EL (cell line): ENCODE results near the gene ATG2A.
"Not testable (repeated sequence)": the region's sequence is repeated elsewhere in the genome, so short reads cannot be mapped to it uniquely, and the experiment has no call there.

ENCODE experiments used
- DNase-seq: peaks from one replicate; pipeline ENCODE4 v3.0.0-alpha.2; 2016

The ATG2A gene

GRCh38 chr11:64851831-64852351 lies 65.1 kb downstream of the ATG2A start:
- no peak for DNase-seq

DNA sequence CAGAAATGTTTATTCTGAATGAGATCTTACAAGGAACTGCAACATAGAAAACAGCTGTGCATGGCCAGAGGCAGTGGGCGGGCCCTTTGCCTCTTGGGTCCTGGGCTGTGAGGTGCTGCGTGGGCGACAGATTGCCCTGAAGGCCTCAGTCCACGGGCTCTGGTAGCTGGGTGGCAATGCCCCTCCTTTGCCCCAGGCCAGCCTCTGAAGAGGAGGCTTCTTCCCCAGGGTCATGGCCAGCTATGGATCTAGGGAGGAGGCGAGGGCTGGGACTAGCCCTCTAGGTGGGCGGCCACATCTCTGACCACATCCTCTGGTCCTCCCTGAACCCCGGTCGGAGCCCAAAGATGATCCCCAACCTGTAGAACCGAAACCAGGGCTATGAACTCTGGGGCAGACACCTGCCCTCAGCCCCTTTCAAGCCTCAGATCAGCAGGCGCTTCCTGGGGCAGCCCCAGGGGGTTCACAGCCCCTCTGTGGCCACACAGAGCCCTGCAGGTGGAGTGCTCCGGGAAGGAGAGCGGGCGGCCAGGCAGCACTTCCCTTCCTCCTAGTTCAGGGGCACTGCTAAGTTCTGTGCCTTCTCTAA lies 65.9 kb downstream of the ATG2A start:
- DNase-seq = peak; percentile 70

DNA sequence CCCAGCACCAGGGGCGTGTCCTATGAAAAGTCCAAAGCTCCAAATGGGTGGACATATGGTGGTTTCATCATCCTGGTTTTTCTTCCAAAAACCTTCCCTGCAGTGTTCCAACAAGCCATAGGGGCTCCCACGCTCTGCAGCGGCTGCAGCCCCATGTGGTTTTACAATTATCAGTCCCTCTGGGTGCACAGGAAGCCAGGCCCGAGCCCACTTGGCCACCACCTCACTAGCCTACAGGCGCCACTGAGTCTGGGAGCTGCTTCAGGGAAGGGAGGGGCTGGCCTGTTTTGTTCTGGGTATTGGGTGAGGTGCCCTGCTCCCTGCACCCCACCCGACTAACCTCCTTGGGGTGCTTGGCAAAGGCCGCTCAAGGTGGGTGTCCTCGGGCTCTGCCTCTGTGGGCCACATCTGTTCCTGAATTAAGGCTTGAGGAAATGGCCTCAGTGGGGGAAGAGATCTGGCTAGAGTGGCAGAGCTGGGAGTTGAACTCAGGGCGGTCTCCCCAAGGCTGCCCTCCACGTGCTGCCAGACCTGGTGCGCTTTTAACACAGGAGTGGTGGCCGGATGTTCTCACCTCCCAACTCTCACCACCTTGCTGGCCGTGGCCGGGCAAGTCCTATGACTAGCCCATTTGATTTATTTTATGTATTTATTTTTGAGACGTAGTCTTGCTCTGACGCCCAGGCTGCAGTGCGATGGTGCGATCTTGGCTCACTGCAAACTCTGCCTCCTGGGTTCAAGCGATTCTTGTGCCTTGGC lies 67.2 kb downstream of the ATG2A start:
- no peak for DNase-seq

DNA sequence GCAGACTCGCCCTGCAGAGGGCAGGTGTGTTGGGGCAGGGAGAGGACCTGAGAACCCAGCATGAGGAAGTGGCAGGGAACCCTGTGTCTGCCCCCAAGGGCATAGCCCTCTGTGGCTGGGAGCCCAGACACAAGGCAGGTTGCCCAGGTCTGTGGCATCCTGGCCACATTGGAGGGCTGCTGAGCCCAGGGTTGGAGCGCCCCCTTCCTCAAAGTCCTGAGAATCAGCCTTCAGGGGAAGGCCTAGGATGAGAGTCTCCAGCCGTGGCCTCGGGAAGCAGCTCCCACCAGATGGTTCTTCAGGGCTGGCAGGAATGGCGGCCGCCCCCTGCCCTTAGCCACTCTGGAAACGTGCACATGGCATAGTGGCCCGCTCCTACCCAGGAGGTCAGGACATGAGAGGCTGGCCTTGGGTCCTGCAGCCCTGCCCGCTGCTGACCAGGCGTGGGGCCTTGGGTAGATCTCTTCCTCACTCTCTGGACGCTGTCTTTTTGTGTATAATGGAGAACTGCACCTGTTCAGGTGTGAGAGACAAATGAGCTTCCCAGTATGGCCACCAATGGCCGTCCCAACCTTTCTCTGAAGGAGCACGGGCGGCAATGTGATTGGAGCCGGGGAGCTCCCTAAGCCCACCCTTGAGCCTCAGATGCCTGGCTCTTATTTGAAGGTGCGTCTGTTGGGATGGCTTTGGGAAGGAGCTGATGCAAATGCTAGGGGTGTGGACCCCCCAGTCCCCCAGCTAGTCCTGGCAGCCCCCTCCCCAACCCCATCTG lies 68.0 kb downstream of the ATG2A start:
- DNase-seq = no peak

- no peak for DNase-seq
These were observed 68.7 kb downstream of the ATG2A start for GRCh38 chr11:64848214-64848825.

DNA sequence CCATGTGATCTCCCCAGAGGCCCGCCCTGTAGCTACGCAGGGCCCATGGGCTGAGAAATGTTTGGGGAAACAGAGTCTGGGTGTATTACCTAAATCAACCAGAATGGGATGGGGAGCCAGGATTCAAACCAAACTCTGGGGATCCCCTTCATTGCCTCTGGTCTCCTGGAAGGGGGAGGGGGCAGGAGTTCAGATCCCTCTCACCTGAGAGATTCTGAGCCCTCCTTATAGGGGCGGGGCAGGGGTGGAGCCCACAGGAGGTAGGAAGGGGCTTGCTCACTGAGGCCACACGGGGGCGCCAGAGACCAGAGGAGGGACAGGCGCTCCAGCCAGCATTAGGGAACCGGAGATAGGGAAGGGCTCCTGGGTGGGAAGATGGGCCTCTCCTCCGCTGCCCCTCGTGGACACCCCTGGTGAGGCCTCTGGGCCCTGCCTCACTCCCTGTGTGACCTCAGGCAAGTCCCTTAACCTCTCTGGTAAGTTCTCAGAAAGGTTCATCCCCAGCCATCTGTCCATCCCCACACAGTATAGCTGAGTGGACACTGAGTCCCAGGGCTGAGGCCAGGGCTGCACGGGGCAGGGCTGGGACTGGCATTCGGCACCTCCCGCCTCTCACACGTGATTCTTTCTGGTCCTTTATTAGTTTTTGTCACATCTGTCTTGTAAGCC lies 69.9 kb downstream of the ATG2A start:
- DNase-seq = peak; percentile 90

- DNase-seq = not testable (repeated sequence)
These were observed 71.3 kb downstream of the ATG2A start for GRCh38 chr11:64845776-64846129.

- DNase-seq = no peak
These were observed 71.8 kb downstream of the ATG2A start for GRCh38 chr11:64845129-64845775.
